HG02678 (cell line): ENCODE measurements around the gene FSIP1.

Experiments used
- ATAC-seq: cut with Tn5 transposase; IDR thresholded peaks from one replicate; pipeline ENCODE4 v1.9.1; 2021; ENCODE audit warnings: mild to moderate bottlenecking, moderate library complexity; ENCODE audit not compliant: unreplicated experiment

Gene FSIP1

GRCh38 chr15:39651881-39652280 is 130.8 kb downstream of the FSIP1 start:
- no peak for ATAC-seq

DNA sequence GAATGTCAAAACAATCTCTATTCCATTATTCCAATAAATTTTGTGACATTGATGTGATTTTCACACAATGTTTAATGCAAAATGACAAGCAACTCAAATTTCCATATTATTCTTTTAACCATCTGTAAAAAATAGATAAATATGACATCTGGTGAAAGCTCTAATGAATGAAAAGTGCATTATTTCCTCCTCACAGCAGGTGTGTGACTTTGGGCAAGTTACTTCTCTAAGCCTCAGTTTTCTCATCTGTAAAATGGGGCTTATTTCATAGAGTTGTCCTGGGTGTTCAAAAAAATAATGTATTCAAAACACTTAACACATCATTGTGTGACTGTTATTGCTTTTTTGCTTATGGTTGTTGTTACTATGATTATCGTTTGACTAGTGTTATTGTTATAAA is 131.3 kb downstream of the FSIP1 start:
- ATAC-seq = no peak

DNA sequence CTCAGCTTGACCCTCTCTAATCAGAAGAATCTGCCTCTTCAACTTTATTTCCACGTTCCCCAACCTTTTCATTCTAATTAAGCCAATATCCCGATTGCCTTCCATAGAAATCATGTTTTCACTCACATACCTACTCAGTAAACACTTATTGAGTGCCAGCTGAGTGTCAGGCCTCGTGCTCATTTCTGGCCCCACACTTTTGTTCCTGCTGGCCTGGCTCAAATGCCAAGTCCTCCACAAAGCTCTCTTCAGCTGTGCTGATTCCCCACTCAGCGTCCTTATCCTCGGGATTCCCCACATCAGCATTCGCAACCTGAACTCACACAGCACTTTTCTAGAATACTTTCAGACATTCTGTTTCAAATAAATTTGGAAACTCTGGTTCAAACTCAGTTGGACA is 132.9 kb downstream of the FSIP1 start:
- ATAC-seq = no peak

- ATAC-seq = no peak
Observed at GRCh38 chr15:39646425-39646824, 136.2 kb downstream of the FSIP1 start.

GRCh38 chr15:39645976-39646257 is 136.7 kb downstream of the FSIP1 start:
- no peak for ATAC-seq

DNA sequence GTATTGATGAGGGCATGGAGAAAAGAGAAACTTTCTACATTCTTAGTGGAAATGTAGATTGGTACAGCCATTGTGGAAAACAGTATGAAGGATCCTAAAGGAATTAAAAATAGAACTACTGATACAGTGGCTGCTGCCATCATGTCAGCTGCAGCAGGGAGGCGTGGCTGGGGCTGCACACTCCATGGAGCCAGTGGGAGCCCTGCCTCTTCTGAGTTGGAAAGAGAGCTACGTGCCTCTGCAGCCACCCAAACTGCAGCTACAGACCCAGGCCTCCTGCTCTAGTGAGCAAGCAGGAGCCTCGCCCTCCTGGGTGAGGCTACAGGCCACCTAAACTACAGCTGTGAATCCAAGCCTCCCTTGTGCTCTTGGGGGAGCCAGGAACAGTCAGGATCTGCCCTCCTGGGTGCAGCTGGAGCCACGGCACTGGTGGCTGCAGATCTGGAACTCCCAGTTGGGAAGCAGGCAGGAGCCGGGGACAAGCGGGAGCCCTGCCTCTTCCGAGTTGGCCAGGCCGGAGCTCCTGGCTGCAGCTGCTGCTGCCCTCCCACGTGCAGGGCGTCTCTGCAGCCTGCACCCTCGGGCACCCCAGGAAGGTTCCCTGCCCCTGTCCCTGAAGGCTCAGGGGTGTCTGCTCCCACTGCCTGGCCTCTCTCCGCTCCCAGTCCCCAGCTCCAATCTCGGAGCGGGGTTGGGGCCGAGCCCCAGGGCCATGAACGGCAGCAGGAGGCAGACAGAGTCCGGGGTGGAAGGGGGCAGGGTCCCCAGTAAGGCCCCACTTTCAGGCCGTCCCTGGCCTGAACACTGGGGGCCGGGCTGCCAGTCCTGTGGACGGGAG is 137.3 kb downstream of the FSIP1 start:
- ATAC-seq = no peak

- ATAC-seq = no peak
Observed at GRCh38 chr15:39644136-39644535, 138.5 kb downstream of the FSIP1 start.

- no peak for ATAC-seq
Observed at GRCh38 chr15:39643727-39644126, 138.9 kb downstream of the FSIP1 start.

- no peak for ATAC-seq
Observed at GRCh38 chr15:39642011-39642640, 140.5 kb downstream of the FSIP1 start.

GRCh38 chr15:39641191-39641889 is 141.3 kb downstream of the FSIP1 start:
- no peak for ATAC-seq

DNA sequence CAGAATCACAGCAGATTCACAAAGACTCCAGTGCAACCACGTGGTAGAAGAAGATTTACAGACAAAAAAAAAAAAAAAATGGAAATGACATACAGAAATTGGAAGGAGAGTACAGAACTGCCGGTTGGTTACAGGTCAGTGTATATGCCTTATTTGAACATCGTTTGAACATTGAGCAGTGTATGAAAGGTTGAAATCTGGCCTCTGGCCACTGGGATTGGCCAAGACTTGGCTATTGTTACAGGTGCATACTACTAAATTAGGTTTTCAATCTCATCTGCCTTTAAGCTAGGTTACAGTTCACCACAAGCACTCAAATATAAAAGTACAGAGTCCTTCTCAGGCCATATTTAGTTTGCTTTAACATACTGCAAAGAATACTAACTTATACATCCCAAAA is 142.0 kb downstream of the FSIP1 start:
- ATAC-seq = no peak

DNA sequence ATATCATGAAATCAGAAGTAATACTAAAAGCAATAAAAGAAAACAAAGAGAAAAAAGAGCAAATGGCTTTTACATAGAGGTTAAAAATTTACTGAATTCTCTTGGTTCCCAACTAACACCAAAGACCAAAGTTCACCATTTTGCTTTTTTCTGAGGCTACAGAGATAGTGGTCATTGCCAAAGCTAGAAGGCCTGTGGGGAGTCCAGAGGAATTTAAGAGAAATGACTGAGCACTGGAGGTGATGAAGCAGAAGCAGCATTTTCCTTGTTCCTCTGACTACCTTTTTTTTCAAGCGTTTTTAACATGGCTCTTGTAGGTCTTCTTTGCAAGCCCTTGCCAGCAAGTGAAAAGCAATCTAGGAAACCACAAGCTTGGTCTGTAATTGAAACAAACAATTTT is 143.6 kb downstream of the FSIP1 start:
- no peak for ATAC-seq

- ATAC-seq = no peak
Observed at GRCh38 chr15:39638041-39638440, 144.6 kb downstream of the FSIP1 start.

GRCh38 chr15:39631357-39631756 is 151.3 kb downstream of the FSIP1 start:
- no peak for ATAC-seq

GRCh38 chr15:39629906-39630305 is 152.7 kb downstream of the FSIP1 start:
- ATAC-seq = no peak

DNA sequence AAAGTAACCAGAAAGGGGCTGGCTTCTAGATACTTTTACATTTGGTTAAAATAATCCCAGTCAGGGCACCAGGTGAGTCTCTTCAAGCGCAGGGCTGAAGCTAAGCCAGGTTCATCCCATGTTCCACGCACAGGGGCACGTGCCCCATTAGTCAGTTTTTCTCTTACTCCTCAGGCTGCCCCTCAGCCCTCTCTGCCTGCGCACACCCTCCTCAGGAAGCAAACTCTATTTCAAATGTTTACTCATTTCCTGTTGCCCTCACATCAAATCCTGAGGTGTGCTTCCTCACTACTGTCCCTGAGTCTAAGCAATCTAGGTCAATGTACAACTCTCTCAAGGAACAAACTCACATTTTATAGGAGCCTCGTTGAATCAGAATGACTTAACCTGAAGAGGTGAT is 153.3 kb downstream of the FSIP1 start:
- no peak for ATAC-seq

DNA sequence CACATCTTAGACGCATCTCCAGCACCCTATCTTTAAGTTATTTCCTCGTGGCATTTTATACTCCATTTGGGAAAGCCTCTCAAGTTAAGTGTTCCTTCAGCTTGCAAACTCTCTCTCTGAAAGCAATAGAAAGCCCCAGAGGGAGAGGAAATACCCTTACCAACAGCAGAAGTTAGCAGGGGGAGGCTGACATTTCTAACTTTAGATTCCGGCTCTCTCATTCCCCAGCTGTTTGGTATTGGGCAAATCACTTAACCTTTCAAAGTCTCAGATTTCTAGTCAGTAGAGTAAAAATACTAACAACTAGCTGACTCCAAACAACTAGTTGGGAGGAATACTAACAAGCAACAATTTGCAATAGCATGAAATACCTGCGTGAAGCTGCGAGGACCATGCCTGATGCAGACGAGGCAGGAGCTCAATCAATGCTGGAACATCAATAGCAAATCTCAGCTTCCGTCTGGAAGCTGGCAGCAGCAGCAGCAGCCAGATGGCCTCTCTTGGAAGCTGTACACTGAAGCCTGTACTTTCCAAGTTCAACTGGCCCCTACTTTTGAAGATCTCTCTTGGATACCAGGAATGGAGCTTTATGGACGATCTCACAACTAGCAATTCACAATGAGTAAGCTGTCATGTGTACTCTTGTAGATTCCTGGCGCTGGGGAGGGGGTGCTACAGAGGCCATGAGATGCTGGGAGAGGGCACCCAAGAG is 153.9 kb downstream of the FSIP1 start:
- ATAC-seq = no peak

- no peak for ATAC-seq
Observed at GRCh38 chr15:39628144-39628508, 154.5 kb downstream of the FSIP1 start.

DNA sequence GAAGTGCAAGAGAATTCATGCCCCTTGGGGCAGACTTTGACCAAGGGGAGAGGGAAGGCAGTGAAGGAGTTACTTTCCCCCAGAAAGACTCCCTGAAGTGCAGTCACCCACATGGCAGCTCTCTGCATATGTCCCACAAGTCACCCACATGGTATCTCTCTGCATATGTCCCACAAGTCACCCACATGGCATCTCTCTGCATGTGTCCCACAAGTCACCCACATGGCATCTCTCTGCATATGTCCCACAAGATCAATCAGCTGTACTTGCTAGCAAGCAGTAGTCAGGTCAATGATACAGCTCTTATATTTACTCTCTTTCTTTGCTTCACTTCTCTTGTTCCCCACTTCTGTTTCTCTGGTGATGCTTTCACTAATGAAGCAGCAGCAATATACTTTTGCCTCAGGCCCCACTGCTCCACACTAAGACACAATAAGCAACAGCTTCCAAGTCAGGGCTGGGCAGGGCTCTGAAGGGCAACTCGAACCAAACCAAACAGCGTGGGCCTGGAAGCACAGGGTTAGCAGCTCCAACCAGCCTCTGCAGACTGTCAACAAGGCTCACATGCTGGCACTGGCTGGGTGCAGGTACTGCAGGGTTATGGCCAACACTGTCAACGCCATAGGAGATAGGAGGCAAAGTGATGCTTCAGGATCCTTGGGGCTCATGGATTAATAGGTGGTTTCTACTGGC is 155.0 kb downstream of the FSIP1 start:
- ATAC-seq = no peak

DNA sequence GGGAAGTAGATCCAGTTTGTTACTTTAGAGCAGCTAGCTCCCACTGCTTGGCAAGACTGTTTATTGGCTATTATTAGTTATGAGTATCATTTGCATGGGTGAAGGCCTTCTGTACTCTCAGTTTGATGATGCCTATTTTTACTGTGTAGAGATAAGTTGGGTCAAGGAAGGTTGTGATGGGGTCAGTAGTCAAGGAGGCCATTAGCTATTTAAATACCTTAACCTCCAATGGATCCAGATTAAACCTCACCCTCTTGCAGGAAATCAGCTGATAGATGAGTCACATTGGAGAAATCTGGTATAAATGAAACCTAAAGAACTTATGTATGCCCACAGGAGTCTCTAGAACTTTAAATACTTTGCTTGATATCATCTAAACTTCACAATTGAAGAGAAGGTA is 156.8 kb downstream of the FSIP1 start:
- ATAC-seq = no peak

- no peak for ATAC-seq
Observed at GRCh38 chr15:39625451-39625850, 157.2 kb downstream of the FSIP1 start.
